Gastroesophageal sphincter (tissue), 4 donors: ENCODE results near the gene ZNF385B. TPM values are rescaled to one million over a fixed set of nuclear protein-coding genes. Genes with fewer than 3 reads are reported as not detected.

ENCODE experiments used
- ATAC-seq: fragments of 150-250 bp; one replicate; pipeline ENCODE4 v1.9.1; 2016; ENCODE audit warnings: mild to moderate bottlenecking, moderate library complexity
- H3K27ac ChIP-seq, 4 donors: fragments of 200-600 bp; sonication (generic) in 3 of 4; 1 replicate in 3 of 4; 2 replicates in 1 of 4; pipeline ENCODE4 v1.5.1; 2016 to 2019
- H3K27me3 ChIP-seq: fragments of 200-600 bp; sonication (generic); one replicate; pipeline ENCODE4 v1.5.1; 2019
- H3K36me3 ChIP-seq, 2 donors: fragments of 200-600 bp; sonication (generic); one replicate each; pipeline ENCODE4 v1.5.1; 2019; ENCODE audit warnings: control low read depth in 1 of 2
- H3K4me1 ChIP-seq, 3 donors: fragments of 200-600 bp; sonication (generic); 1 replicate in 2 of 3; 2 replicates in 1 of 3; pipeline ENCODE4 v1.5.1; 2016 to 2019; ENCODE audit warnings: control low read depth in 2 of 3
- H3K4me3 ChIP-seq, 2 donors: fragments of 200-600 bp; sonication (generic); one replicate each; pipeline ENCODE4 v1.5.1; 2019; ENCODE audit warnings: mild to moderate bottlenecking in 1 of 2, moderate library complexity in 1 of 2
- H3K9me3 ChIP-seq, 3 donors: fragments of 200-600 bp; sonication (generic); one replicate each; pipeline ENCODE4 v1.5.1; 2017 to 2019; ENCODE audit warnings: control low read depth in 2 of 3
- CTCF ChIP-seq, 4 experiments: fragments of 200-600 bp in 2 of 4; fragments of 450-650 bp in 2 of 4; sonication (generic) in 1 of 4; IDR thresholded peaks; one replicate each; pipeline ENCODE4 v1.5.1; 2017 to 2019; ENCODE audit warnings: antibody characterized with exemption in 4 of 4, mild to moderate bottlenecking in 2 of 4, moderate library complexity in 2 of 4
- EP300 ChIP-seq: sonication (generic); formaldehyde crosslinking; IDR thresholded peaks from one replicate; pipeline ENCODE4 v1.6.1; 2017; ENCODE audit warnings: antibody characterized with exemption, mild to moderate bottlenecking
- POLR2A ChIP-seq, 2 donors: fragments of 450-650 bp; IDR thresholded peaks; one replicate each; pipeline ENCODE4 v1.6.1; 2017; ENCODE audit warnings: antibody characterized with exemption in 2 of 2, mild to moderate bottlenecking in 2 of 2, moderate library complexity in 1 of 2
- POLR2AphosphoS5 ChIP-seq: sonication (generic); formaldehyde crosslinking; IDR thresholded peaks from one replicate; pipeline ENCODE4 v1.6.1; 2017; ENCODE audit warnings: antibody characterized with exemption
- WGBS, 2 donors: methylation state at CpG; one replicate each; pipeline ENCODE4 v1.1.5; 2018; ENCODE audit warnings: low coverage in 1 of 2; 5-methylcytosine and 5-hydroxymethylcytosine counted together
- total RNA-seq, 4 donors: library from RNA; depleted of rRNA; stranded (reverse); fragments of >200 nt; gene quantifications; one replicate each; pipeline ENCODE4 v1.1.0, GENCODE V29; 2016

The ZNF385B gene
- total RNA-seq, 4 donors from 2014 or later, result 2.7 to 7.6 (median 3.9) TPM

GRCh38 chr2:179513181-179513580 is 348.2 kb downstream of the ZNF385B start:
- Histone ChIP-seq H3K27ac (no peak overlapping the region), H3K36me3 (no peaks in the 10 kb centered on the region), H3K4me3 (no peak overlapping the region), H3K4me1 (no peaks in the 10 kb centered on the region), H3K27me3 (no peaks in the 10 kb centered on the region), H3K9me3 (peaks cover 0 to 5% (median 0%) of the 10 kb centered on the region in 3 donors)
- TF ChIP-seq POLR2A (IDR thresholded peaks at IDR 0.05), result no peak
- TF ChIP-seq EP300, result no peak
- no peak for TF ChIP-seq POLR2AphosphoS5
- TF ChIP-seq CTCF (IDR thresholded peaks at IDR 0.05), result no peak
- WGBS, 2 donors, result 86% methylated on average over 1 of the region's 1 CpG; no CpG with 5 or more reads in 1 of the 2 donors
- ATAC-seq, result no peak

GRCh38 chr2:179512281-179513035 is 349.0 kb downstream of the ZNF385B start:
- 71 to 92% methylated on average over 1 of the region's 1 CpG for WGBS, 2 donors
- TF ChIP-seq CTCF (IDR thresholded peaks at IDR 0.05), result no peak
- no peak for TF ChIP-seq POLR2A (IDR thresholded peaks at IDR 0.05)
- no peak for TF ChIP-seq POLR2AphosphoS5
- TF ChIP-seq EP300, result no peak

GRCh38 chr2:179511105-179511789 is 350.2 kb downstream of the ZNF385B start:
- Histone ChIP-seq H3K4me3 (no peak overlapping the region), H3K27me3 (no peaks in the 10 kb centered on the region), H3K27ac (no peak overlapping the region), H3K9me3 (peaks cover 0 to 5% (median 0%) of the 10 kb centered on the region in 3 donors), H3K36me3 (no peaks in the 10 kb centered on the region), H3K4me1 (no peaks in the 10 kb centered on the region)
- ATAC-seq, result no peak
- WGBS, 2 donors, result 59 to 73% methylated on average over 4 of the region's 4 CpGs
- no peak for TF ChIP-seq EP300
- TF ChIP-seq POLR2A (IDR thresholded peaks at IDR 0.05), result no peak
- TF ChIP-seq CTCF (IDR thresholded peaks at IDR 0.05), result no peak
- no peak for TF ChIP-seq POLR2AphosphoS5

More at GRCh38 chr2:179512281-179513035, 349.0 kb downstream of the ZNF385B start:
- Histone ChIP-seq H3K36me3 (no peaks in the 10 kb centered on the region), H3K9me3 (peaks cover 0 to 5% (median 0%) of the 10 kb centered on the region in 3 donors), H3K4me3 (no peak overlapping the region), H3K27ac (no peak overlapping the region), H3K27me3 (no peaks in the 10 kb centered on the region), H3K4me1 (no peaks in the 10 kb centered on the region)
- no peak for ATAC-seq

- Histone ChIP-seq H3K27ac (no peak overlapping the region), H3K9me3 (peaks cover 0 to 6% (median 0%) of the 10 kb centered on the region in 3 donors), H3K36me3 (no peaks in the 10 kb centered on the region), H3K4me3 (no peak overlapping the region), H3K4me1 (no peaks in the 10 kb centered on the region), H3K27me3 (no peaks in the 10 kb centered on the region)
- WGBS, 2 donors, result no CpG with 5 or more reads among the region's 4 CpGs
- no peak for ATAC-seq
- TF ChIP-seq POLR2A (IDR thresholded peaks at IDR 0.05), result no peak
- no peak for TF ChIP-seq CTCF (IDR thresholded peaks at IDR 0.05)
- no peak for TF ChIP-seq POLR2AphosphoS5
- TF ChIP-seq EP300, result no peak
Measured at GRCh38 chr2:179495315-179495714, 366.1 kb downstream of the ZNF385B start.
